Adrenal gland (tissue), 12 donors: ENCODE data around the gene EPM2AIP1. TPM values are rescaled to one million over a fixed set of nuclear protein-coding genes. Genes with fewer than 3 reads are reported as not detected.
A peak's percentile ranks its signal among the peaks of the same experiment; 100 is the strongest.
"Not testable (repeated sequence)": the region's sequence is repeated elsewhere in the genome, so short reads cannot be mapped to it uniquely, and the experiment has no call there.

Experiments used
- DNase-seq, 7 donors: peaks; one replicate each; pipeline ENCODE4 v3.0.0-alpha.2; 2019 to 2020
- H3K27ac ChIP-seq, 5 donors: fragments of 200-600 bp; sonication (generic) in 4 of 5; 1 replicate in 3 of 5; 2 replicates in 2 of 5; pipeline versions ENCODE4 v1.5.1 to v1.8.0; 2016 to 2020; ENCODE audit warnings: mild to moderate bottlenecking in 1 of 5
- H3K27me3 ChIP-seq: fragments of 200-600 bp; 2 replicates; pipeline ENCODE4 v1.8.0; 2021
- H3K36me3 ChIP-seq, 2 donors: fragments of 200-600 bp; replicated peaks in 1 of 2; 1 replicate in 1 of 2; 2 replicates in 1 of 2; pipeline versions ENCODE4 v1.5.1 to v1.8.0; 2018 to 2022
- H3K4me1 ChIP-seq, 2 donors: fragments of 200-600 bp; replicated peaks in 1 of 2; 1 replicate in 1 of 2; 2 replicates in 1 of 2; pipeline versions ENCODE4 v1.5.1 to v1.8.0; 2018 to 2021
- H3K4me3 ChIP-seq, 4 donors: fragments of 200-600 bp; sonication (generic) in 3 of 4; one replicate each; pipeline ENCODE4 v1.5.1; 2016 to 2018
- H3K9me3 ChIP-seq, 3 donors: fragments of 200-600 bp; sonication (generic) in 1 of 3; replicated peaks in 1 of 3; 1 replicate in 2 of 3; 2 replicates in 1 of 3; pipeline versions ENCODE4 v1.5.1 to v1.8.0; 2016 to 2021
- CTCF ChIP-seq, 6 experiments: fragments of 450-650 bp in 4 of 6; fragments of 200-600 bp in 2 of 6; sonication (generic) in 1 of 6; IDR thresholded peaks; 1 replicate in 5 of 6; 2 replicates in 1 of 6; pipeline versions ENCODE4 v1.5.1 to v1.8.0; 2016 to 2021; ENCODE audit warnings: antibody characterized with exemption in 6 of 6, mild to moderate bottlenecking in 2 of 6, moderate library complexity in 1 of 6
- POLR2A ChIP-seq, 2 donors: fragments of 450-650 bp; IDR thresholded peaks; one replicate each; pipeline ENCODE4 v1.6.1; 2017; ENCODE audit warnings: antibody characterized with exemption in 2 of 2, mild to moderate bottlenecking in 2 of 2, moderate library complexity in 1 of 2
- WGBS, 4 donors: extraction: QIAGEN DNeasy Blood & Tissue Kit in 2 of 4; methylation state at CpG; one replicate each; pipeline versions ENCODE4 v1.1.5 to v1.1.7; 2013 to 2017; 5-methylcytosine and 5-hydroxymethylcytosine counted together
- intact Hi-C, 2 donors: fragments of 100-400 bp; cut with DNase I; formaldehyde crosslinking; loops; one replicate each; pipeline versions ENCODE4 v1.14.1 to v1.15.0; 2022 to 2023
- polyA plus RNA-seq, 3 donors: library from polyadenylated mRNA; stranded (reverse); fragments of 200-250 nt in 2 of 3; fragments of 350-450 nt in 1 of 3; fragmentation: Illumina TruSeq in 1 of 3; extraction: RNeasy Lipid Tissue Mini Kit (QIAGEN cat#74804) in 1 of 3; gene quantifications; one replicate each; pipeline ENCODE4 v1.2.3, GENCODE V29; 2013 to 2014
- total RNA-seq, 9 donors: library from RNA; depleted of rRNA in 4 of 9; stranded (reverse); fragments of >200 nt in 4 of 9; fragments of 120-200 nt in 1 of 9; fragmentation: NEBNext Ultra II Directional in 1 of 9; extraction: Animal tissue kit (Norgen Biotek cat#: 25700) in 1 of 9; gene quantifications; one replicate each; pipeline versions ENCODE4 v1.1.0 to v1.2.4, GENCODE V29; 2013 to 2023
- donor health status: healthy with polysubstance abuse.
- donor health status: Bipolar disorder and iron deficiency.
- donor health status: DM: yes; HTN: yes; CAD: no.
- donor health status: DM: no; HTN: no; CAD: no.
- donor health status: DM: no; HTN: no; CAD: no.
- donor health status: DM: yes; HTN: yes; CAD: no.

EPM2AIP1 gene
- total and polyA plus RNA-seq, 12 donors: 6.2 to 37.2 (median 17.2) TPM

GRCh38 chr3:36954452-36955134 lies 38.3 kb downstream of the EPM2AIP1 start:
- Histone ChIP-seq H3K4me3 (no peak overlapping the region), H3K27me3 (no peaks in the 10 kb centered on the region), H3K4me1 (no peaks in the 10 kb centered on the region), H3K36me3 (no peaks in the 10 kb centered on the region), H3K27ac (no peak overlapping the region), H3K9me3 (no peaks in the 10 kb centered on the region)
- no peak for DNase-seq
- intact Hi-C loops: loop anchor here (10.0 kb wide), 2 partner anchors 50 to 220 kb away; no protein-coding TSS in a partner anchor
- TF ChIP-seq CTCF (IDR thresholded peaks at IDR 0.05) (no peak), POLR2A (IDR thresholded peaks at IDR 0.05) (no peak)

GRCh38 chr3:36947814-36948213 lies 45.1 kb downstream of the EPM2AIP1 start:
- not testable (repeated sequence) for H3K36me3 ChIP-seq

GRCh38 chr3:36945333-36945980 lies 47.5 kb downstream of the EPM2AIP1 start:
- intact Hi-C loops: no loop called here
- Histone ChIP-seq H3K36me3 (no peaks in the 10 kb centered on the region), H3K27me3 (no peaks in the 10 kb centered on the region), H3K27ac (peak overlapping the region in 2 of 5 donors; percentile 78 to 81), H3K4me3 (peak overlapping the region in 1 of 4 donors; percentile 80), H3K4me1 (peaks cover 7 to 21% of the 10 kb centered on the region in 2 donors), H3K9me3 (peaks cover 0 to 5% (median 0%) of the 10 kb centered on the region in 3 donors)
- no peak for DNase-seq
- no peak for TF ChIP-seq CTCF (IDR thresholded peaks at IDR 0.05)
- TF ChIP-seq POLR2A (IDR thresholded peaks at IDR 0.05): no peak
- WGBS, 4 donors: 82 to 99% (median 86%) methylated on average over 11 to 28 of the region's 28 CpGs

More at GRCh38 chr3:36947814-36948213, 45.1 kb downstream of the EPM2AIP1 start:
- H3K4me1 ChIP-seq, H3K27ac ChIP-seq, DNase-seq, H3K9me3 ChIP-seq, intact Hi-C loops, H3K27me3 ChIP-seq, H3K4me3 ChIP-seq: not testable (repeated sequence)
- WGBS, 4 donors: 84 to 93% (median 89%) methylated on average over 5 of the region's 5 CpGs

- peak within 1 kb of the TSS in 4 of 5 donors; percentile 32 to 81 (median 62) for H3K27ac ChIP-seq
- peaks cover 7 to 21% of the 10 kb centered on the region in 2 donors for H3K4me1 ChIP-seq
- WGBS, 4 donors: 0 to 15% (median 2%) methylated on average over 8 to 68 of the region's 68 CpGs
- H3K9me3 ChIP-seq: peaks cover 0 to 5% (median 0%) of the 10 kb centered on the region in 3 donors
- TF ChIP-seq CTCF (IDR thresholded peaks at IDR 0.05) (no peak), POLR2A (IDR thresholded peaks at IDR 0.05) (peak in 1 of 2 donors; percentile 32)
- intact Hi-C loops: no loop called here
- no peaks in the 10 kb centered on the region for H3K27me3 ChIP-seq
- H3K36me3 ChIP-seq: no peaks in the 10 kb centered on the region
- peak; percentile 42 to 83 (median 60) for DNase-seq
- H3K4me3 ChIP-seq: peak within 1 kb of the TSS; percentile 24 to 89 (median 58)
Observed at GRCh38 chr3:36944641-36945270, 48.2 kb downstream of the EPM2AIP1 start, which contains the start of gene TRANK1. TSS of gene TRANK1 (minus strand) at chr3:36945054. CDS start at chr3:36944809, 245 bp downstream.
